LHCN-M2 (cell line): ENCODE data around the gene SERPINA1. TPM values are rescaled to one million over a fixed set of nuclear protein-coding genes. Genes with fewer than 3 reads are reported as not detected.
A peak's percentile ranks its signal among the peaks of the same experiment; 100 is the strongest.

Experiments
- DNase-seq: peaks from one replicate; pipeline ENCODE4 v3.0.0-alpha.2; 2012; ENCODE audit warnings: low read depth
- total RNA-seq: library from RNA; depleted of rRNA; stranded (reverse); fragments of >200 nt; gene quantifications from 2 replicates; pipeline ENCODE4 v1.2.3, GENCODE V29; 2014

The SERPINA1 gene
- total RNA-seq, 1 experiment from 2014 or later, result not detected

DNA sequence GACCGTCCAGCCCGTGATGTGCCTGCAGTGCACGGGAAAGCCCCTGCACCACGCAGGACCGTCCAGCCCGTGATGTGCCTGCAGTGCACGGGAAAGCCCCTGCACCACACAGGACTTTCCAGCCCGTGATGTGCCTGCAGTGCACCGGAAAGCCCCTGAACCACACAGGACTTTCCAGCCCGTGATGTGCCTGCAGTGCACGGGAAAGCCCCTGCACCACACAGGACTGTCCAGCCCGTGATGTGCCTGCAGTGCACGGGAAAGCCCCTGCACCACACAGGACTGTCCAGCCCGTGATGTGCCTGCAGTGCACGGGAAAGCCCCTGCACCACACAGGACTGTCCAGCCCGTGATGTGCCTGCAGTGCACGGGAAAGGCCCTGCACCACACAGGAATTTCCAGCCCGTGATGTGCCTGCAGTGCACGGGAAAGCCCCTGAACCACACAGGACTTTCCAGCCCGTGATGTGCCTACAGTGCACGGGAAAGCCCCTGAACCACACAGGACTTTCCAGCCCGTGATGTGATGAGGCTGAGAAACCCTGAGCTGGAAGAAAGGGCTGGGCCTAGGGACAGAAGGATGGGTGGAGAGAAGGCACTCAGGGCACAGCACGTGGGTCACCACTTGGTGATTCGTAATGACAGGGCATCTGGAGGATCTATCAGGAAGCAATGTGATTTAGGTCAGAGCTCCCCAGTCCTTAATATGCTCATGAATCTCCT, 42.2 kb downstream of the SERPINA1 start:
- peak; percentile 65 for DNase-seq

DNA sequence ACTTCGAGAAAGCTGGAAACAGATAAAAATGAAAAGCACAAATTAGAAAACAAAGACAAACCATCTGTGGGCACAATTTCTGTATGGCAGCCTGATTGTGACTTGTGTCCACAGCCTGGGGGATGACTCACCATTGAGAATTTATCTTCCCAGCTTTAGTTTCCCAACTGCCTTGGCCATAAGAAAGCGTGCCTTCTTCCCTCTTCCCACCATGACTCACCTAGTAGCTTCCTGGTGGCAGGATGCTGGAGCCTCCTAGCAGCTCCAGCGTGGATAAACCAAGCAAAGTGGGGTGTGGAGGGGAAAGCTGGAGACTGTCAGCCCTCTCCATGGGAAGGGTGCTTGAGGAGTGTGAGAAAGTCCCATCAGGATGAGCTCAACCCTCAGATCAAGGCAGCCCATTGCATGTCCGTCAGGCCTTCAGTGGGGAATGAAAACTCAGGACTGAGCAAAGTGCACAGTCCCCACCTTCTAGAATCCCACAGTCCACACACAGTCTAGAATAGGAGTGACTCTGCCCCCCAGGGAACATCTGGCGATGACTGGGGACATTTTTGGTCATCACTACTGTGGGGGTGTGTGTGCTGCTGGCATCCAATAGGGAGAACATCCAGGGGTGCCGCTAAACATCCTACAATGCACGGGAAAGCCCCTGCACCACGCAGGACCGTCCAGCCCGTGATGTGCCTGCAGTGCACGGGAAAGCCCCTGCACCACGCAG, 42.9 kb downstream of the SERPINA1 start:
- peak; percentile 88 for DNase-seq

DNA sequence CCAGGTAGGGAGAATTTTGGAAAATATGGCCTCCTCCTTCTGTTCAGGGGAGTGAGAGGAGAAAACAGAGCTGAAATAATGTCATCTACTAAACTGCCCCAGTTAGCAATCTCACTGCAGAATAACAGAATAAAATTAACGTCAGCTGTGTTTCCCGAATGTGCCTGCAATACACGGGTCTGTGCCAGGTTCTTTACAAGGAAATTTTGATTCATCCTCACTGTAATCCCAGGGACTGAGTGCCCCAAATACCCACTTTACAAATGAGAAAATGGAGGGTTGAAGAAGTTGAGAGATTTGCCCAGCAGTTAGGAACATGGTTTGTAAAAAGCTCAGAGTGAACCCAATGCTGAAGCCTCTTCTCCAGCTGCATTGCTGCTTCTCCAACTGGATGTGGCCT, 44.0 kb downstream of the SERPINA1 start:
- DNase-seq, result no peak

DNA sequence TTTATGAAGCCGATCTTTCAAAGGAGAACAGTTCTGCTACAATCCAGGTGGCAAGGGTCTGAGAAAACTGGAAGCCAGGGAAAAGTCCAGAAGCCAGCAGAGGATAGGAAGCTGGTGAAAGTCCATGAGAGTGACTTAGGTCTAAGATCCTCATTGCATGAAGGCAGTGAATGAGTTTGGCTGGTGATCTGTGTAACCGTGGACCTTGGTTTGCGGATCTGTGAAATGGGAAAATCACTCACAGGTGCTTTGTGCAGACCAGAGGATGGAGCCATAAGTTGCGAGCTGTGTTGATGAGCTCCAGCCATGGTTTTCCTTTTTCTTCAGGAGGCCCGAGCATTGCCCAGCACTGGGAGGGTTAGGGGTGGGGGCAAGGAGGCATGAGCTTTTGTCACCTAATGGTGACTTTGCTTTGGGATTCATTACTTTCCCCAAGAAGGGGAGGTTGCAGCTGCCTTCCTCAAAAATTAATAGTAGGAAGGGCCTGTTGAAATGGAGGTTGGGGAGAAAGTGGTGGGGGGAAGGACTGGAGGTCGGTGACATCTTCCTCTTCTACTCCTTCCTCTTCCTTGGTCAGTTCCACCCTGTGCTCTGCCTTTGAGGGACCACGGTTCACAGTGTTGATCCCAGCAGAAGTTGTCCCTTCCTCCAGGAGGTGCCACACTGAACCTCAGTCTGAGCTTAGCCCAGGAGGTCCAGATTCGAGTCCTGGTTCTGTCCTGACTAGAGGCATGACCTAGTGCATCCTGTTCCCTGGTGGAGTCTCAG, 45.0 kb downstream of the SERPINA1 start:
- no peak for DNase-seq

DNA sequence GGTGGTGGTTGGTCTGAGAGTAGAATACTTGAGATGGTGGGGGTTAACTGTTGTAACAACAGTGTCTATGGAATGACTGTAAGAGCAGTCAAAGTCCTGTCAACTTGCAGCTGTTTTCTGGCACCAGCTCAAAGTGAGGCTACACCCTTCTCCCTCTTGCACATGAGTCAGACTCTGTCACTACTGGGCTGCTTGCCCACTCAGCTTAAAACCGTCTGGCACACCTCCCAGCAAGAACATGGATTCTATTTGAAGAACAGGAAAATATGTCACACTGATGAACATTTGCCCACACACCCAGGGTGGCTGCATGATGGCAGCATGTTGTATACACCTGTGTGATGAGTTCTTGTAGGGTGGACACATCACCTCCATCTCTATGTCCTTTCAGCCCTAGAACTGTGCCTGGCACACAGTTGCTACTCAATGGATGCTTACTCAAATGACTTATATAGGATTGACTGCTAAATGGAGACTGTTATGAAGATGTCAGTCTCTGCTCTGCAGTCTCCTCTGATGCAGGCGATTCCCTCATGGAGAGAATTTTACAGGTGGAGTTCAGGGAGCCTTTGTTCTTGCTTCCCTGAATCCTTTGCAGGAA, 46.0 kb downstream of the SERPINA1 start:
- peak; percentile 96 for DNase-seq

DNA sequence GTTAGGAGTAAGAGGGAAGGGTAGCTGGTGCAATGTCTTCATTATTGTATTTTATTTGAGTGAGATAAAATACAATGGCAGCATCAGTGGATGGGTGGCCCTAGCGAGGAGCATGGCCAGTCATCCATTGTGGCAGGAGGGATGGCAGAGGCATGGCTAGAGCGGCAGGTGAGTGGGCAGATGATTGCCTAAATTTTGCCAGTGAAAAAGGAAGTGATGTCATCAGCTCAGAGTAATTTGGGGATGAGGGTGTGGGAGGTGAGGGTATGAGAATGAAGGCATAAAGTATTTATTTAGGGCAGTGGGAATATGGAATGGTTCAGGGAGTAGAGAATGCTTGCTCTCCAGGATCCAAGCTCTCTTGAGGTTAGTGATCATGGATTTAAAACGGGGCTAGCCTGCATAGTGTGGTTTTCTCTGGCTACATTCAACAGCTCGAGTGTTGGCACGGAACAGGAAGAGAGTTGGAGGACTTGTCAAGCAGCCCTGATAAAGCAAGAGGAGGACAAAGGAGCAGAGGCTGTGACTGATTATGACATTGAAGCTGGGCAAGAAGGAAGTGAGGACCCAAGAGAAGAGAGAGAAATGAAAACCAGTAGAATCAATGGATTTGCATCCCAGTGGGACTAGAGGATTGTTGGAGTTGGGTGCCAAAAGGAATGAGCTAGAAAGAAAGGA, 46.6 kb downstream of the SERPINA1 start:
- DNase-seq, result no peak

DNA sequence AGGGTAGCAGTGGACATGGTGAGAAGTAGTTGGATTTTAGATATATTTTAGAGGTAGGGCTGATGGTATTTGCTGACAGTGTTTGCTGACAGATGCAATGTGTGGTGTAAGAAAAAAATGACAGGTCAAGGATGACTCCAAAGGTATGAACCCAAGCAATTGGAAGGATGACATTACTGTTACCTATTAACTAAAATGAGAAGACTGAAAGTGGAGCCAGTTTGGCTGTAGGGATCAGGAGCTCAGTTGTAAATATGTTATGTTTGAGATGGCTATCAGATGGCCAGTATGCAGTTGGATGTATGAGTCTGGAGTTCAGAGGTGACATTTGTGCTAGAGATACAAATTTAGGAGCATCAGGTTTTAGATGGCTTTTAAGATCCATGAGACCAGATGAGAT, 47.9 kb downstream of the SERPINA1 start:
- no peak for DNase-seq

DNA sequence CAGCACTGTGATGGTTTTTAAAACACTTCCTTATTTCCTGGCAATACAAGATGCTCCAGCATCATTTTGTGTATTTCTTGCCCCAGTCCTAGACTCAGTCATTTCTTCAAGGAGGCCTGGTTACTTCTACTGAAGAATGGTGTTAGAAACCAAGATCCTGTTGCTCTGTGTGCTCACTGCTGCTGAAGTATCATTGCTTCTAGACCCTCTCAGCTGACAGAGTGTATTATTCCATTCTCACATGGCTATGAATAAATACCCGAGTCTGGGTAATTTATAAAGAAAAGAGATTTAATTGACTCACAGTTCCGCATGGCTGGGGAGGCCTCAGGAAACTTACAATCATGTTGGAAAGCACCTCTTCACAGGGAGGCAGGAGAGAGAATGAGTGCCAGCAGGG, 50.4 kb downstream of the SERPINA1 start:
- DNase-seq, result no peak

DNA sequence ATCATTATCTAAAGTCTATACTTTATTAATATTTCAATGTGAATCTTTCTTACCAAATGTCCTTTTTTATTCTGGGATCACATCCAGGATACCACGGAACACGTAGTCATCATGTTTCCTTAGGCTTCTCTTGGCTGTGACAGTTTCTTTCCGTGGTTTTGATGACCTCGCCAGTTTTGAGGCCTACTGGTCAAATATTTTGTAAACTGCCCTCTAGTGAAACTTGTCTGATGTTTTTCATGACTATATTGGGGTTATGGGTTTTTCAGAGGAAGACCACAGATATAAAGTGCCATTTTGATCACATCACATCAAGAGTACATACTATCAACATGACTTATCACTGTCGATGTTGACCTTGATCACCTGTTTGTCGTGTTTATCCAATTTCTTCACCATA, 51.1 kb downstream of the SERPINA1 start:
- DNase-seq, result peak; percentile 52

DNA sequence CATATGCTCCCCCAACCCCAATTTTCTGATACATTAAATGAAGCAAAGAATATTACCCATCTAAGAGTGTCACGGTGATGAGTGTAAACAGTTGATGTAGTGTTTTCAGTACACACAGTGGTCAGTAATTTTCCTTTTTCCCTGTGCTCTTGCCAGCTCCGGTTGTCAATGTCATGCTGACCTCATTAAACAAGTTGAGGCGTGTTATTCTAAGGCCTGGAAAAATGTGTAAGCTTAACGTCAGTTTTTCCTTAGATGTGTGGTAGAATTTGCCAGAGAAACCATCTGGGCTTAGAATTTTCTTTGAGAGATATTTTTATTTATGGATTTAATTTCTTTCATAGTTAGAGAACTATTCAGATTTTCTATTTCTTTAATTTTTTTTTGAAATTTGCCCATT, 53.5 kb downstream of the SERPINA1 start:
- DNase-seq, result no peak

DNA sequence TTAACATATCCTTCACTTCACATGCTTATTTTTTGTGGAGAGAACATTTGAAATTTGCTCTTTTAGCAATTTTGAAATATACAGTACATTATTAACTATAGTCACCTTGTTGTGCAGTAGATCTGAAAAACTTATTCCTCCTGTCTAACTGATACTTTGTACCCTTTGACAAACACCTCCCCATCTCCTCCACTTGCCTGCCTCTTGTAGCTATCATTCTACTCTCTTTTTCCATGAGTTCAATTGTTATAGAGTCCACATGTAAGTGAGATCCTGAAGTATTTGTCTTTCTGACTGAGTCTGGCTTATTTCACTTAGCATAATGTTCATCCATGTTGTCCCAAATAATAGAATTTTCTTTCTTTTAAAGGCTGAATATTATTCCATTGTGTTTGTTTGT, 55.8 kb downstream of the SERPINA1 start:
- no peak for DNase-seq

DNA sequence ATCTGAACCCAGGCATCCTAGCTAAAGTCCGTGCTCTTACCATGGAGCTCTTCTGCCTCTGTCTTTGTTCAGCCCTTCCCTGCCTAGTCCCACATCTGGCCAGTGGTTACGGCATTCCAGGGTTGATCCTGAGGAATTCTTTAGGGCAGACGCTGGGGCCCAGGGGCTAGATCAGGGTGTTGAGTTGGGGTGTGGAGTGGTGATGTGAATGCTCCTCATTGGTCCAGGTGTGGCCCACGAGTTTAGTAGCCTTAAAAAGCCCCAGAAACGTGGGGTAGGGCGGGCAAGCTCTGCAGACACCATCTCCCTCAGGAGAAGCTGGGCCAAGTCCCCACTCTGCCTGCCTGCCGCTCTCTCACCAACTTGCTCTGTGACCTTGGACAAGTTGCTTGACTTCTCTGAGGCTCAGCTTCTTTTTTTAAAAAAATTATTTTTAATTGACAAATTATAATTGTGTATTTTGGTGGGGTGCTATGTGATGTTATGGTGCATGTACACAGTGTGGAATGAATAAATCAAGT, 56.3 kb downstream of the SERPINA1 start:
- no peak for DNase-seq

DNA sequence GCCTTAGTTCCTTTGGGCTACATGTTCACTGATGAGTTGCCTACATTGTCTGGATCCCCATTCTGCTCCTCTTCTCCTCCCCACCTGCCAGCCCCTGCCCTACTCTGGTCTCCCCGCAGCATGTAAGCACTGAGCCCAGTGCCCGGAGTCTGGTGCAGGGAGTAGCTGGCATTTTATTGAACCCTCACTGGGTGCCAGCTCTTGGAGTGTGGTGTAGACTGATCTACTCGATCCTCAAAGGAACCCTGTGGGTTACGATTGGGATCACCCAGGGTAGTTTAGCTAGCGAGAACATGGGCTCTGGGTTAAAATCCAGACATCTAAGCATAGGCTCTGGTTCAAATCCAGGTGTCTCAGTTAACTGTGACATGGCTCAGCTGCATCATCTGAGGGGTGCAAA, 56.9 kb downstream of the SERPINA1 start:
- no peak for DNase-seq

DNA sequence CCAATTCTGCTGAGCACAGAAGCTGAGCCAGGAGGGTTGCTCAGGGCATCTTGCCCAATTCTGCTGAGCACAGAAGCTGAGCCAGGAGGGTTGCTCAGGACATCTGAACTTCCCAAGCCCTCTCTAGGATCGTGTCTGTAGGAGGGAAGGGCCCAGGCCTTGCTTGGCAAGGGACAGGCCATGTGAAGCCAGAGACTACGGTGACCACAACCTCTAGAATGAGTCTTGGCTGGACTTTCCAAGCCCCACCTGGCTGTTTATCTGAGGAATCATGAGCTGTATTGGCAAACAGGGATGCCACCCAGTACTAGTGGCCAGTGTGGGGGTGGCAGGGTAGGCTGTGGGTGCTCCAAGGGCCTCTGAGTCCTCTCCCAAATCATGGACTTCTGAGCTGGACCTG, 57.5 kb downstream of the SERPINA1 start:
- DNase-seq, result no peak

DNA sequence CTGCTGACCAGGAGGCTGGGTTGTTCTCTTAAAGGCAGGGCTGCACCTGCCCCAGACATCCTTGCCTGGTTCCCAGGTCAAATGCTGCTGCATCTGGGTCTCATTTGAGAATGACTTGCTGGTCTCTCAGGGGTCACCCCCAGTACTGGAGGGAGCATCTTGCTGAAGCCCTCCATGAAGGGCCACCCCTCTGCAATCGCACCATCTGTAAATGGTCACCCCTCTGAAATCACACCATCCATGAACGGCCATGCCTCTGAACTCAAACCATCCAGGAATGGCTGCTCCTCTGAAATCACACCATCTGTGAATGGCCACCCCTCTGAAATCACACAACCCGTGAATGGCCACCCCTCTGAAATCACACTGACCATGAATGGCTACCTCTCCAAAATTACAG, 58.0 kb downstream of the SERPINA1 start:
- DNase-seq, result no peak

DNA sequence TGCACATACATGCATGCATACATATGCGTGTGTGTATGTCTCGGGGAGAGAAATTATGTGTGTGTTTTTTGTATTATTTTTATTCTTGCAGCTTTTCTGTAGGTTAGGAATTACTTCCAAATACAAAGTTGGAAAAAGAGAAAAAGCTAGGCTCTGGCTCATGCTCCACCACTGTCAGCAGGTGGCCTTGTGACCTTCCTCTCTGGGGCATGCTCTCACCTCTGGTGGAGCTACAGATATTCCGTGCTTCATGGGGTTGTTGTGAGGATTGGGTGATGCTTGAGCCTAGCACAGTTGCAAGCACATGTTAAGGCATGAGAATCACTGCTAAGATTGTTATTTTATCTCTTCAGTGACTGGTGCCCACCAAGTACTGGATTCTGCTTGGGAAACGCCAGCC, 58.5 kb downstream of the SERPINA1 start:
- no peak for DNase-seq

DNA sequence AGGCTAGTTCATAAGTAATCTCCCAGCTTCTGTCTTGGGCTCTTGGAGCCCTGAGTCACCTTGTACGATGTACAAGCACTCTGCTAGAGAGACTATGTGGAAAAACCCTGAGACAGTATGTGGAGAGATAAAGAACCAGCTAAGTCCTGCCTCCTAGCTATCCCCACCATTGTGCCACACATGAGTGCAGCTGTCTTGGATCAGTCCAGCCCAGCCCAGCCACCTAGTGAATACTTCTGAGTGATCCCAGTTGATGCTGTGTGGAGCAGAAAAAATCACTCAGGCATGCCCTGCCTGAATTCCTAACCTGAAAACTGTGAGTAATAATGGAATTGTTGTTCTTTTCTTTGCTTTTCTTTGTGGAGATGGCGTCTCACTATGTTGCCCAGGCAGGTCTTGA, 60.2 kb downstream of the SERPINA1 start:
- DNase-seq, result no peak
